Testis (tissue), 3 donors: ENCODE results near the gene MYO1D. TPM values are rescaled to one million over a fixed set of nuclear protein-coding genes. Genes with fewer than 3 reads are reported as not detected.

Source experiments
- DNase-seq: peaks from one replicate; pipeline ENCODE4 v3.0.0-alpha.2; 2019
- H3K27ac ChIP-seq, 2 donors: fragments of 200-600 bp; sonication (generic); one replicate each; pipeline ENCODE4 v1.5.1; 2019
- H3K27me3 ChIP-seq: fragments of 200-600 bp; sonication (generic); one replicate; pipeline ENCODE4 v1.5.1; 2019
- H3K36me3 ChIP-seq: fragments of 200-600 bp; sonication (generic); one replicate; pipeline ENCODE4 v1.5.1; 2017; ENCODE audit warnings: low read depth; ENCODE audit errors: missing control alignments
- H3K4me1 ChIP-seq: fragments of 200-600 bp; sonication (generic); one replicate; pipeline ENCODE4 v1.5.1; 2019
- H3K4me3 ChIP-seq, 2 donors: fragments of 200-600 bp; sonication (generic); one replicate each; pipeline ENCODE4 v1.5.1; 2017 to 2019
- H3K9me3 ChIP-seq: fragments of 200-600 bp; sonication (generic); one replicate; pipeline ENCODE4 v1.5.1; 2017
- CTCF ChIP-seq, 3 experiments: fragments of 450-650 bp in 2 of 3; fragments of 200-600 bp in 1 of 3; sonication (generic) in 1 of 3; IDR thresholded peaks; one replicate each; pipeline ENCODE4 v1.5.1; 2016 to 2019; ENCODE audit warnings: antibody characterized with exemption in 3 of 3, mild to moderate bottlenecking in 2 of 3, moderate library complexity in 1 of 3
- POLR2A ChIP-seq: fragments of 450-650 bp; IDR thresholded peaks from one replicate; pipeline ENCODE4 v1.6.1; 2017; ENCODE audit warnings: antibody characterized with exemption, mild to moderate bottlenecking, moderate library complexity
- WGBS, 2 donors: methylation state at CpG; one replicate each; pipeline ENCODE4 v1.1.5; 2018; 5-methylcytosine and 5-hydroxymethylcytosine counted together
- intact Hi-C: fragments of 100-400 bp; cut with DNase I; formaldehyde crosslinking; loops from one replicate; pipeline ENCODE4 v1.15.1; 2023; ENCODE audit warnings: low total_unique reads
- polyA plus RNA-seq: library from polyadenylated mRNA; stranded (reverse); fragments of 350-450 nt; fragmentation: Illumina TruSeq; extraction: RNeasy Lipid Tissue Mini Kit (QIAGEN cat#74804); gene quantifications from one replicate; pipeline ENCODE4 v1.2.3, GENCODE V29; 2014; ENCODE audit warnings: low read depth, low replicate concordance; ENCODE audit not compliant: insufficient read depth
- total RNA-seq, 2 donors: library from RNA; depleted of rRNA; stranded (reverse); fragments of >200 nt; gene quantifications; one replicate each; pipeline ENCODE4 v1.2.3, GENCODE V29; 2016

The MYO1D gene
- total and polyA plus RNA-seq, 3 donors from 2014 or later: 29.5 to 34.1 (median 33.6) TPM

- DNase-seq: no peak
- Histone ChIP-seq H3K27ac (peak overlapping the region; percentile 84 to 96), H3K4me3 (peak overlapping the region; percentile 91 to 92), H3K36me3 (no peaks in the 10 kb centered on the region), H3K4me1 (peaks cover 8% of the 10 kb centered on the region), H3K9me3 (no peaks in the 10 kb centered on the region), H3K27me3 (no peaks in the 10 kb centered on the region)
- intact Hi-C loops: loop anchor here (5.0 kb wide), 1 partner anchor 94 kb away; no protein-coding TSS in a partner anchor
- WGBS, 2 donors: 2 to 3% methylated on average over 15 of the region's 15 CpGs
- TF ChIP-seq POLR2A (no peak), CTCF (IDR thresholded peaks at IDR 0.05) (no peak)
Measured at GRCh38 chr17:32875923-32876416, 954 bp downstream of the MYO1D start.

- TF ChIP-seq POLR2A (no peak), CTCF (IDR thresholded peaks at IDR 0.05) (no peak)
- DNase-seq: no peak
- peaks cover 8% of the 10 kb centered on the region for H3K4me1 ChIP-seq
- intact Hi-C loops: loop anchor here (5.0 kb wide), 1 partner anchor 93 kb away; no protein-coding TSS in a partner anchor
- peak overlapping the region in 1 of 2 donors; percentile 96 for H3K27ac ChIP-seq
- WGBS, 2 donors: 61 to 65% methylated on average over 2 of the region's 2 CpGs
- no peaks in the 10 kb centered on the region for H3K36me3 ChIP-seq
- H3K9me3 ChIP-seq: no peaks in the 10 kb centered on the region
- no peak overlapping the region for H3K4me3 ChIP-seq
- H3K27me3 ChIP-seq: no peaks in the 10 kb centered on the region
Measured at GRCh38 chr17:32875230-32875917, 1.6 kb downstream of the MYO1D start.

GRCh38 chr17:32873114-32873513 is 3.8 kb downstream of the MYO1D start:
- H3K4me1 ChIP-seq: peaks cover 17% of the 10 kb centered on the region
- H3K27me3 ChIP-seq: no peaks in the 10 kb centered on the region
- WGBS, 2 donors: 87 to 88% methylated on average over 1 of the region's 1 CpG
- H3K4me3 ChIP-seq: no peak overlapping the region
- intact Hi-C loops: no loop called here
- TF ChIP-seq CTCF (IDR thresholded peaks at IDR 0.05) (no peak), POLR2A (no peak)
- H3K9me3 ChIP-seq: no peaks in the 10 kb centered on the region
- no peak overlapping the region for H3K27ac ChIP-seq
- H3K36me3 ChIP-seq: no peaks in the 10 kb centered on the region
- no peak for DNase-seq

GRCh38 chr17:32871746-32872145 is 5.2 kb downstream of the MYO1D start:
- H3K27ac ChIP-seq: peak overlapping the region in 1 of 2 donors; percentile 33
- TF ChIP-seq POLR2A: no peak
- DNase-seq: no peak
- intact Hi-C loops: no loop called here
- H3K36me3 ChIP-seq: no peaks in the 10 kb centered on the region
- no peak overlapping the region for H3K4me3 ChIP-seq
- H3K9me3 ChIP-seq: no peaks in the 10 kb centered on the region
- 58 to 71% methylated on average over 5 of the region's 5 CpGs for WGBS, 2 donors
- no peaks in the 10 kb centered on the region for H3K27me3 ChIP-seq
- peaks cover 12% of the 10 kb centered on the region for H3K4me1 ChIP-seq

GRCh38 chr17:32870969-32871368 is 6.0 kb downstream of the MYO1D start:
- H3K9me3 ChIP-seq: no peaks in the 10 kb centered on the region
- no peaks in the 10 kb centered on the region for H3K27me3 ChIP-seq
- H3K4me1 ChIP-seq: peaks cover 10% of the 10 kb centered on the region
- H3K27ac ChIP-seq: peak overlapping the region; percentile 22 to 33
- no peak overlapping the region for H3K4me3 ChIP-seq
- 70 to 93% methylated on average over 1 of the region's 1 CpG for WGBS, 2 donors
- intact Hi-C loops: no loop called here
- TF ChIP-seq CTCF (IDR thresholded peaks at IDR 0.05) (no peak), POLR2A (no peak)
- no peak for DNase-seq
- no peaks in the 10 kb centered on the region for H3K36me3 ChIP-seq
